NCI-H510A treated with DMSO at 0.1 percent for 48 hours (cell line): Measurements from ENCODE around the gene CDC14A.

ENCODE experiments used
- DNase-seq: peaks from one replicate; lab custom pipeline; 2025; lab: John Stamatoyannopoulos, UW

CDC14A gene

DNA sequence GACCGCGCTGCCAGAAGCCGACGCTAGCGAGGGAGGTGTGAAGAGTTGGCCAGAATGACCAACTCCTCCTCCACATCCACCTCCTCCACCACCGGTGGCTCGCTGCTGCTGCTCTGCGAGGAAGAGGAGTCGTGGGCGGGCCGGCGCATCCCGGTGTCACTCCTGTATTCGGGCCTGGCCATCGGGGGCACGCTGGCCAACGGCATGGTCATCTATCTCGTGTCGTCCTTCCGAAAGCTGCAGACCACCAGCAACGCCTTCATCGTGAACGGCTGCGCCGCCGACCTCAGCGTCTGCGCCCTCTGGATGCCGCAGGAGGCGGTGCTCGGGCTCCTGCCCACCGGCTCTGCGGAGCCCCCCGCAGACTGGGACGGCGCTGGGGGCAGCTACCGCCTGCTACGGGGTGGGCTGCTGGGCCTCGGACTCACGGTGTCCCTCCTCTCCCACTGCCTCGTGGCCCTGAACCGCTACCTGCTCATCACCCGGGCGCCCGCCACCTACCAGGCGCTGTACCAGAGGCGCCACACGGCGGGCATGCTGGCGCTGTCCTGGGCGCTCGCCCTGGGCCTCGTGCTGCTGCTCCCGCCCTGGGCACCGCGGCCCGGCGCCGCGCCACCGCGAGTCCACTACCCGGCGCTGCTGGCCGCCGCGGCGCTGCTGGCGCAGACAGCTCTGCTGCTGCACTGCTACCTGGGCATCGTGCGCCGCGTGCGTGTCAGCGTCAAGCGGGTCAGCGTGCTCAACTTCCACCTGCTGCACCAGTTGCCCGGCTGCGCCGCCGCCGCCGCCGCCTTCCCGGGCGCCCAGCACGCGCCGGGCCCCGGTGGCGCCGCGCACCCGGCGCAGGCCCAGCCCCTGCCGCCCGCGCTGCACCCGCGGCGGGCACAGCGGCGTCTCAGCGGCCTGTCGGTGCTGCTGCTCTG lies 186.9 kb downstream of the CDC14A start:
- DNase-seq: no peak

GRCh38 chr1:100539836-100540536 lies 187.7 kb downstream of the CDC14A start:
- DNase-seq: peak; percentile 33

GRCh38 chr1:100542285-100542684 lies 190.0 kb downstream of the CDC14A start:
- DNase-seq: no peak

DNA sequence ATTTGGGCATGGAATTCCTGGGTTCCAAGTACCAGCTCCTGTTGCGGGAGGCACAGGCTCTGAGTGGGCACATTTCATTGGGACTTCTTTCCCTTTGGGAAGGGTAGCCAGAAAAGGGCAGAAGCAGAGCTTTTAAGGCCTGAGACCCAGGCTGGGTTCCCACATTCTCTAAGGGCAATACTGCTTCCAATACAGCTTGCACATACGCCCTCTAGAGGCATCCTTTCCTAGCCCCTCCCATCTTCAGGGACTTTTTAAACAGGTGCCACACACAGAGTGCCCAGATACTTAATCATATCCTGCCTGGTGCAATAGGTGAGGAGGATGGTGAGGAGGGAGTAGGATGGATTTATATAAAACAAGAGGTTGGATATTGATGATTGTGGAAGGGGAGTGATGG lies 191.3 kb downstream of the CDC14A start:
- DNase-seq: peak; percentile 4

- no peak for DNase-seq
Measured at GRCh38 chr1:100544791-100545190, 192.5 kb downstream of the CDC14A start.

DNA sequence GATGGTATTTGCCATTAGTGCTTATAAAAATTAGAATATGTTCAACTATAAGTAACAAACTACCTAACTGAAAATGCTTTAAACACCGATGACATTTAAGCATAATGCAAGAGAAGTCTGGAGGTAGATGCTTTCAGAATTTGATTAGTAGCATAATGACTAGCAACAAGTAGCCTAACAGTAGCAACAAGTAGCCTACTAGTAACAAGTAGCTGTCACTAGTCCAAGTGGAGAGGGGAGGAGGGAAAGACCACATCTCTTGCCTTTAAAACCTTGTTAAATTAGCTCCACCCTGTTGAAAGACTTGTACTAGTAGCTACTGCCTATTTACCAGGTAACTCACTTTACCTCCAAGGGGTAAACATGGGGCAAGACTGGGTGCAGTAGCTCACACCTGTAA lies 193.5 kb downstream of the CDC14A start:
- no peak for DNase-seq

DNA sequence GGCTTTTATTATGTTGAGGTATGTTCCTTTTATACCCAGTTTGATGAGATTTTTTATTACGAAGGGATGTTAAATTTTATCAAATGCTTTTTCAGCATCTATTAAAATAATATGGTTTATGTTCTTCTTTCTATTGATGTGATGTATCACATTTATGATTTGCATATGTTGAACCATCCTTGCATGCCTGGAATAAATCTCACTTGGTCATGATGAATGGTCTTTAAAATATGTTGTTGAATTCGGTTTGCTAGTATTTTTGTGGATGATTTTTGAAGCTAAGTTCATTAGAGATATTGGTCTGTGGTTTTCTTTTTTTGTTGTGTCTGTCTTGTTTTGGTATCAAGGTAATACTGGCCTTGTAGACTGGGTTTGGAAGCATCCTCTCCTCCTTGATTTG lies 199.7 kb downstream of the CDC14A start:
- DNase-seq: no peak

DNA sequence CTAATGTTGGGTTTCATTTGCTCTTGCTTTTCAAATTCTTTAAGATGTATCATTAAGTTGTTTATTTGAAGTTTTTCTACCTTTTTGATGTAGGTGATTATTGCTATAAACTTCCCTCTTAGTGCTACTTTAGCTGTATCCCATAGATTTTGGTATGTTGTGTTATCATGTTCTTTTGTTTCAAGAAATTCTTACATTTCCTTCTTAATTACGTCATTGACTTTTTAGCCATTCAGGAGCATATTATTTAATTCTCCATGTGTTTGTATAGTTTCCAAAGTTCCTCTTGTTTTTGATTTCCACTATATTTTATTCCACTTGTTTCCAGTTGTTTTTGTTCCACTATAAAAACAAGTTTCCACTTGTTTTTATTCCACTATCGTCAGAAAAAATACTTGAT lies 200.6 kb downstream of the CDC14A start:
- no peak for DNase-seq

DNA sequence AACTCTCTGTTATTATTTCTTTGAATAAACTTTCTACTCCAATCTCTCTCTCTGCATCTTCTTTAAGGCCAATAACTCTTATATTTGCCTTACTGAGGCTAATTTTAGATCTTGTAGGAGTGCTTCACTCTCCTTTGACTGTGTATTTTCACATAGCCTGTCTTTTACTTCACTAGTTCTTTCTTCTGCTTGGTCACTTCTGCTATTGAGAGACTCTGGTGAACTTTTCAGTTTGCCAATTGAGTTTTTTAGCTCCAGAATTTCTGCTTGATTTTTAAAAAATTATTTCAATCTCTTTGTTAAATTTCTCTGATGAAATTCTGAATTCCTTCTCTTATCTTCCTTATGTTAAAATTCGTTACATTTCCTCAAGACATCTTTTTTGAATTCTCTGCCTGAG lies 203.9 kb downstream of the CDC14A start:
- no peak for DNase-seq

DNA sequence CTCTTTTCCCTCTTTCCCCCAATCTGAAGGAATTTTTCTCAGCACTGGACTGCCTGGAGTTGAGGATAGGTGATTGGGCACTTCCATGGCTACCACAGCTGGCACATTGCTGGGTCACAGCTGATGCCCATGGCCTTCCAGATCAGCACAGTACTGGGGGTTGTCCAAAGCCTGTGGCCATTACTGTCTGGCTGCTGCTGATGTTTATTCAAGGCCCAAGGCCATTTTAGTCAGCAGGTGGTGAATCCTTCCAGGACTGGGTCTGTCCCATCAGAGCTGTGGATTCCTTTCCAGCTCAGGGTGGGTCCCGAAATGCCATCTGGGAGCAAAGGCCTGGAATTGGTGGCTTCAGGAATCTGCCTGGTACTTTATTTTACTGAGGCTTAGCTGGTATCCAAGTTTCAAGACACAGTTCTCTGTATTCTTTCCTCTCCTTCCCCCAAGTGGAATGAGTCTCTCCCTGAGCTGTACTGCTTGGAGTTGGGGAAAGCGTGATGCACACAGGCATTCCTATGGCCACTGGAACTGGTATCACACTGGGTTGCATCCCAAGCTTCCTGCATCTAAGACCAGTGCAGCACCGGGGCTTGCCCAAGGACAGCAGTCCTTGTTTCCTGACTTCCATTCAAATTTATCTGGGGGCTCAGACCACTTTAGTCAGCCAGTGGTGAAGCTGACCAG lies 204.8 kb downstream of the CDC14A start:
- no peak for DNase-seq

GRCh38 chr1:100557606-100557953 lies 205.3 kb downstream of the CDC14A start:
- no peak for DNase-seq

DNA sequence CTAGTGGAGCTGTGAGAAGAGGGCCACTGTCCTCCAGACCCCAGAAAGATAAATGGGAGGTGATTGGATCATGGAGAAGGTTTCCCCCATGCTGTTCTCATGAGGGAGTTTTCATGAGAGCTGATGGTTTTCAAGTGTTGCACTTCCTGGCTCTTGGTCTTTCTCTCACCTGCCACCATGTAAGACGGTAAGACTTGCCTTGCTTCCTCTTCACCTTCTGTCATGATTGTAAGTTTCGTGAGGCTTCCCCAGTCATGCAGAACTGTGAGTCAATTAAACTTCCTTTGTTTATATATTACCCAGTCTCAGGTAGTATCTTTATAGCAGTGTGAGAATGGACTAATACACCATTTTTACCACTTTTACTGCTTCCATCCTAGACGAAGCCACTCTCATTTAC lies 213.2 kb downstream of the CDC14A start:
- no peak for DNase-seq

DNA sequence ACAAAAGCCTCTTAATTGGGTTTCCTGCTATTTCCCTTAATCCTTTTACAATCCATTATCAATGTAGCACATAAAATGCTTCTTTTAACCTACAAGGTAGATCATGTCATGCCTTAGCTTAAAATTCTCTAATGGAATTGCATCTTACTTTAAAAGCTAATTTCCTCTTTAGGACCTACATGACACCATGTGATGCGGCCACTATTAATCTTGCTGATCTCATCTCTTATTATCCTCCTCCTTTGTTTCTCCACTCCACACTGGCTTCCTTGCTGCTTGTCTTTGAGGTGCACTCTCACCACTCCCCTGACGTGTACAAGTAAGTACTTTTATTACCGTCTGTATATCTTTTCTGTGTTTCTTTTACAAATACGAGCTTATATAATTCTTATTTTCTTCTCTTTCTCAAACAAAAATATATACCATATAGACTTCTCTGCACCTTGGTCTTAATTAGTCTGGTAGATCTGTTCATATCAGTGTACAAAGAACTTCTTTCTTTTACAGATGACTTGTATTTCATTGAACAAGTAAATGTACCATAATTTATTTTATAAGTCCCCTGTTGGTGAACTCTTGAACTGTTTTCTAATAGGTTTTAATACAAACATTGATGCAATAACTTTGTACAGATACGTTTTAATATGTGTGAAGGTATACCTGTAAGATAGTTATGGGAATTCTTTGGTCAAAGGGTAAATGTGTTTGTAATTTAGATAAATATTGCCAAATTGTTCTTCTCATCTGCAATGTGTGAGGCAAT lies 213.8 kb downstream of the CDC14A start:
- no peak for DNase-seq

GRCh38 chr1:100567062-100567461 lies 214.8 kb downstream of the CDC14A start:
- DNase-seq: no peak
